GOT3 (cell line): Measurements from ENCODE around the gene EEFSEC.
"Not testable (repeated sequence)": the region's sequence is repeated elsewhere in the genome, so short reads cannot be mapped to it uniquely, and the experiment has no call there.

Experiments
- DNase-seq: peaks from one replicate; lab custom pipeline; 2025; ENCODE audit warnings: mixed read lengths; lab: John Stamatoyannopoulos, UW

Gene EEFSEC

DNA sequence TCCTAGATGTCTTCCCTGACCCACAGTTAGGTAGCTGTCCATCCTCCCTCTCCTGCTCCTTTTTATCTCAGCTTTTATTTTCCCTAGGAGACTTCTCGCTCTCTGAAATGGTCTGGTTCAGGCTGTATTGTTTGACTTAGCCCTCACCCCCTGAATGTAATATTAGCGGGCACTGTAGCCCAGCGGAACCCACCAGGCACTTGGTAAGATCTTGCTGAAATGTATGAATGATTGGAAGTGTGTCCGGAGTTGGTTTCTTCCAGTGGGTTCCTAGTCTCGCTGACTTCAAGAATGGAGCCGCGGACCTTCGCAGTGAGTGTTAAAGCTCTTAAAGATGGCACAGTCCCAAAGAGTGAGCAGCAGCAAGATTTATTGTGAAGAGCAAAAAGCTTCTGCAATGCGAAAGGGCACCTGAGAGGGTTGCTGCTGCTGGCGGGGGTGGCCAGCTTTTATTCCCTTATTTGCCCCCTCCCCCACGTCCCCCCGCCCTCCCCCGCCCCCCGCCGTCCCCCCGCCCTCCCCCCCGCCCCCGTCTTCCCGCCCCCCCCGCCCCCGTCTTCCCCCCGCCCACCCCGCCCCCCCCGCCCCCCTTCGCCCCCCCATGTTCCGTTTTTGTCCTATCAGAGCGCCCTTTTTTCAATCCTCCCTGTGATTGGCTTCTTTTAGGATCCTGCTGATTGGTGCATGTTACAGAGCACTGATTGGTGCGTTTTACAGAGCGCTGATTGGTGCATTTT lies 694 bp upstream of the EEFSEC start:
- no peak for DNase-seq

DNA sequence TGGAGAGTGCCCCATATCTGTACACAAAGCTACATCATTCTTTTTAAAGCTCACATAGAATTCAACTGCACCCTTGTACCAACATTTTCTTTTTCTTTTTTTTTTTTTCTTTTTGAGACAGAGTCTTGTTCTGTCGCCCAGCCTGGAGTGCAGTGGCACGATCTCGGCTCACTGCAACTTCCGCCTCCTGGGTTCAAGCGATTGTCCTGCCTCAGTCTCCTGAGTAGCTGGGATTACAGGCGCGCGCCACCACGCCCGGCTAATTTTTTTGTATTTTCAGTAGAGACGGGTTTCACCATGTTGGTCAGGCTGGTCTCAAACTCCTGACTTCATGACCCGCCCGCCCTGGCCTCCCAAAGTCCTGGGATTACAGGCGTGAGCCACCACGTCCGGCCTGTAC lies 1.1 kb downstream of the EEFSEC start:
- DNase-seq: not testable (repeated sequence)

DNA sequence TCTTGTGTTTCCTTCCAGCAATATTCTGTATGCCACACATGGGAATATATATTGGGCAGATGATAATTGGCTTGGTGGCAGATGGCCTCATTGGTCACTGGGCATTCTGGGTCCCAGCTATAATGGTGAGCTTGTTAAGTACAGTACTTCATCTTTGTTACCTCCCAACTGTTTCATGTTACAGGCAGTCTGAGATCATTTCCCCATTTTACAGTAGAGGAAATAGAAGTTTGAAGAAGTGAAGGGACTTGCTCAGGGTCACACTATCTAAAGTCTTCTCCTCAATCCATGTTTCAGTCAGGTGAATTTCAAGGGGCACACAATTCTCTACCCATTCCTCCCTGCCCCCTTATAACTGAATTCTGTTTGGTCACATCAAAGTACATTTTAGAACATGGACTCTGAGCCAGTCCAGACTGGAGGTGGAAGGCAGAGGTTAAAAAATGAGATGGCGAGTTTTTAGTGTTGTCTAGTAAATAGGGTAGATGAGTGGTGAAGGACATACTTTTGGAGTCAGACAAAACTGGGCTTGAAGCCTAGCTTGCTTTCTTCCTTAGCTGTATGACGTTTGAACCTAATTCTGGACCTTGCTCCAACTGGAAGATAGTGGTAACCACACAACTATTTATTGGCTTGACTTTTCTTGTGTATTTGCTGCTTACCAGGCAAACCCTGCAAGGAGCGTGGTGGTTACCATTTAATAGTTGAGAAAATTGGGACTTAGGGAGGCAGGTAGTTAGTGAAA lies 2.5 kb downstream of the EEFSEC start:
- DNase-seq: no peak

DNA sequence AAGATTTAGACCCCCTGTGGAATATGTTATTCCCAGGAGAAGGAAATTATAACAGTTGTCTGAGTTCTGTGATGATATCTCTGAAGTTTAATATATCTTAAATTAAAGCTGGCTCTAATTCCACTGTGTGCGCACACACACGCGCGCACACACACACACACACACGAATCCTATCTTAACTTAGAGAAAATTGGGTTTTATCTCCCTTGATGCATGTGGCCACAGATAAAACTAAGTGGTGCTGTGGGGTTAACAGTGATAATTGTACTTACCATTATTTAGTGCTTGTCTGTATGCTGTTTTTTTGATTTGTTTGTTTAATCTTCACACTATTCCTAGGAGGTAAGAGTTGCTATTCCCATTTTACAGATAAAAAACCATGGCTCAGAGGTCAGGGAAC lies 7.4 kb downstream of the EEFSEC start:
- no peak for DNase-seq

DNA sequence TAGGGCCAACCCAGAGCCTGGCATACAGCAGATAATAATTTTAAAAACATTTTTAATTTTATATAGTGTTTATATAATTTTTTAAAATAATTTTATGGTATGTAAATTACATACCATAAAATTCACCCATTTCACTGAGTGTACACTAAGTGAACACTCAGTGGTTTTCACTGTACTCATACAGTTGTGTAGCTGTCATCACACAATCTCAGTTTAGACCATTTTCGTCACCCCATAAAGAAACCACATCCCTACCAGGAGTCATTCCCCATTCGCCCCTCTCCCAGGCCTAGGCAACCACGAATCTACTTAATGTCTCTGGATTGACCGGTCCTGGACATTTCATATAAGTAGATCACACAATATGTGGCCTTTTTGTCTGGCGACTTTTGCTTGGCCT lies 10.2 kb downstream of the EEFSEC start:
- DNase-seq: no peak

DNA sequence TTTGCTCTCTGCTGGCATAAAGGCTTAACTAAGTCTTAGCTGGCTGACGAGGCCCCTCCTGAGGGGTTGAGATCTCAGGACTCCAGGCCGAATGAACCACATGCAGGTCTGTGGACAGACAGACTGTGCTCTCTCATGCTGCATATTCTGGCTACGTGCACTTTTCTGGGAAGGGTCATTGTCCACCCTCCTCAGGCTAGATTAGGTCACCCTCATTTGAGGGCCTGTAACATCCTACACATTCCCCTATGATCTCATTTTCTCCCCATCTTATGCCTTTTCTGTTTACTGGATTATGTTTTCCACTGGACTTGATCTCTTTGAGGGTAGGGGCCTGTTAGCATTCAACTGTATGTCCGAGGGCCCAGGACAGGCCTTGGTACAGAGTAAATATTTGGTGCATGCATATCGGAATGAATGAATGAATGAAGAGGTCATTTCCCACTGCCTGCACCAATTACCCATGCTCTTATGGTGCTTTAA lies 13.7 kb downstream of the EEFSEC start:
- no peak for DNase-seq

DNA sequence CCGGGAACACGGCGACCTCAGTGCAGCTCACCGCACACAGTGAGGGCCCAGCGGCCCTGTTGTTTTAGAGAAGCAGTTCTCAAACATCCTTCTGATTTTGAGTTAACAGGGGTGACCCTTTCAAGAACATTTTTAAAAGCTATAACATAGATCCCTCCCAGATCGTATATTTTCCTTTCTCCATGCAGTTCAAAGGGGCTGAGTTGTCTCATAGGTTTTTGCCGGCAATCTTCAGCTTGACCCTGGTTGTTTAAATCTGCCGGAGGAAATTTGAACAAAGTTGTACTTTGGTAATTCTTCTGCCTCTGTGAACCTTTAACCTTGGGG lies 14.3 kb downstream of the EEFSEC start:
- DNase-seq: no peak

DNA sequence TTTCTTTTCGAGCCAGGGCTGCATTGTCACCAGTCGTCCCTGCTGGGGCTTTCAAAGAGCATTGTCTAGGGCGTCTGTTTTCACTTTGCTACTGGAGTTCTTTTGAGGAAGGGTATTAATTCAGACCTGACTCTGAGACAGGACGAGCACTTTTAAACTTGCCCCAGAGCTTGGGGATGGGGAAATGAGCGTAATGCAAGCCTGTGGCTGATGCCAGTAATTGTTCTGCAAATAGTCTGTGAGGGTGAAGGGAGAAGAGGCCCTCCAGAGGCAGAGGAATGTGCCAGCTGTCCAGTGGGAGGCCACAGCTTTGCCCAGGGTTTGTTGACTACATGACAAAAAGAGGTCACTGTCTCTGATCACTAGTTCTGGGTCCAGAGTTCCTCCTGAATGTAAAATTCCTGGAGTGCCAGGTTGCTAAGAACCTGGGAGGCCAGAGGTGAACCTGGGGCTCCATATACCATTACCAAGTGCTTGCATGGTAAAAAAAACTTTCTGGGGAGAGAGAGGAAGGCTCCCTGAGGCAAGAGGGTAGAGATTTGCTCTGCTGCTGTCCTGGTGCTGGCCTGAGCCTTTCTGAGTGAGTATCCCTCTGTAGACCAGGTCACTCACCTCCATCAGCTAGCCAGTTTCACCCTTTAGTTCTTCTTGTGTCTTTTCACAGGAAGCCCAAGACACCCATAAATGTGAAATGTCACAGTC lies 14.8 kb downstream of the EEFSEC start:
- DNase-seq: no peak

DNA sequence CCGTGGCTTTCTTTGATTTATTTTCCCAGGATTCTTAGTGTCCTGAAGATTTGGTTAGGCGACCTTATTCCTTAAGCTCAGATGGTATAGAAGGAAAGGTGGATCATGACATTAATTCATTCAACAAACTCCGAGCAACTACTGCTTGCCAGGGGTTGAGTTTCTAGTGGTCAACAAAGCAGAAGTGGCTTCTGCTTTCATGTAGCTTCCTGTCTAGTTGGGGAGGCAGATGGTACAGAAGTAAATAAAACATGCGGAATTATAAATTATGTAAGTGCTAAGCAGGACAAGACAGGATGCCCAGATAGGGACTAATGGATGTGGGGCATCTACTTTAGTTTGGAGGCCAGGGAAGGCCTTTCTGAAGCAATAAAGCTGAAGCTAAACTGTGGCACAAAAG lies 15.6 kb downstream of the EEFSEC start:
- no peak for DNase-seq

DNA sequence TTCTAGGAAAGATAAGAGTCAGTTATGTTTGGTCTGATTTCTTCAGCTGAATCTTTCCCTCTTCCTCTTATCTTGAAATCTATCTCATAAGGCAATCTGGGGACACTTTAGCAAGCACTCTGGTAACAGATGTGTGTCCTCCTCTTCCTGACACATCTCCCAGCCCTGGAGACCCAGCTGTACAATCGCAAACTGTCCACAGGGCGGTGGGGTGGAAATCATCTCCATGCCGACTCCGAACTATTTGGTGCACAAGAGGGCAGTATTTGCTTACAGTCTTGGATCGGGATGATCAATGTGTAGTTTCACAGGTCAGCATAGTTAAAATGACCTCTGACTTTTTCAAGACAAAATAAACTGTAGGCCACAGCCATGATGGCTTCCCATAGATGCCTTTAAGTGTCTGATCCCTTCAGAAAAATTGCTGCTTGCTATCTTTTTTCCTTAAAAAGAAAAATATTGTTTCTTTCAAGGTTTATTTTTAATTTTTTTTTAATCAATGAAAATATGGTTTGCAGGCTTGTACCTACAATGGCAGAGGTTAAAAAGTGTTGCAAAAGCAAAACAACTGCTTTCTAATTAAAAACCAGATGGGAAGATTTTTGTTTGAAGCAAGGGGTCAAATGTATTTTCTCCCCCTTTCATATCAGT lies 17.7 kb downstream of the EEFSEC start:
- DNase-seq: peak; percentile 44

DNA sequence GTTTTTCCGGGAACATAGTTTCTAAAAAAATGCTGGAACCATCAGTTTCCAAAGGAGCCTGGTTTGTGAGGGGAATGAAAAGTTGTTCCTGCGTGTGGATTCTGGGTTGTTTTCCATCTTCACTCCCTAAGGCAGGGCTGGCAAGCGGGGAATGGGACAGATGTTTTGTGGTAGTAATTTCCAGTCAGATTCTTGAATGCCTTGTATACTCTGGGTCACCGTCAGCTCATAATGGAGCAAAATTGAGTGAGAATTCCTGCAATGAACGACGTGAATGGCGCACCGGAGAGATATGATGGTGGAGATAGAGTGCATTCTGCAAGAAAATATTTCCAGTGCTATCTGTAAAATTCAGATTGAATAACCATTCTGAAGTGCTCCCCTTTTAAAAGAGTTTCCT lies 19.9 kb downstream of the EEFSEC start:
- DNase-seq: no peak

DNA sequence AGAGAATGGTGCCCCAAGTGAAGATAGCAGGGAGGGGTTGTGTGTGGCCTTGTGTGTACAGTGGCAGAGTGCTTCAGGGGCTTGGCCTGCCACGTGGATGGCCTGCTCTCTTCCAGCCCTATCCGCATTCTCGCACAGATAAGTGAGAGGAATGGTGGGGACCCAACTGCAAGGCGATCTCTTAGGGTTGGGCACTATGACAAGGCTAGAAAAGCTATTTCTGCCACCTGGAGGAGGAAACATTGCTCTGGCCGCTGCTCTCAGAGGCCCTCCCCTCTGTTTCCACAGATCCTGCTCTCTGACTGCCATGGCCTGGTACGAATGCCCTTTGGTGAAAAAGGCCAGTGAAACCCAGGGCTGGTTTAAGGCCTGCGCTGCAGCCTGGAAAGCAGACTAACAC lies 20.6 kb downstream of the EEFSEC start:
- no peak for DNase-seq

DNA sequence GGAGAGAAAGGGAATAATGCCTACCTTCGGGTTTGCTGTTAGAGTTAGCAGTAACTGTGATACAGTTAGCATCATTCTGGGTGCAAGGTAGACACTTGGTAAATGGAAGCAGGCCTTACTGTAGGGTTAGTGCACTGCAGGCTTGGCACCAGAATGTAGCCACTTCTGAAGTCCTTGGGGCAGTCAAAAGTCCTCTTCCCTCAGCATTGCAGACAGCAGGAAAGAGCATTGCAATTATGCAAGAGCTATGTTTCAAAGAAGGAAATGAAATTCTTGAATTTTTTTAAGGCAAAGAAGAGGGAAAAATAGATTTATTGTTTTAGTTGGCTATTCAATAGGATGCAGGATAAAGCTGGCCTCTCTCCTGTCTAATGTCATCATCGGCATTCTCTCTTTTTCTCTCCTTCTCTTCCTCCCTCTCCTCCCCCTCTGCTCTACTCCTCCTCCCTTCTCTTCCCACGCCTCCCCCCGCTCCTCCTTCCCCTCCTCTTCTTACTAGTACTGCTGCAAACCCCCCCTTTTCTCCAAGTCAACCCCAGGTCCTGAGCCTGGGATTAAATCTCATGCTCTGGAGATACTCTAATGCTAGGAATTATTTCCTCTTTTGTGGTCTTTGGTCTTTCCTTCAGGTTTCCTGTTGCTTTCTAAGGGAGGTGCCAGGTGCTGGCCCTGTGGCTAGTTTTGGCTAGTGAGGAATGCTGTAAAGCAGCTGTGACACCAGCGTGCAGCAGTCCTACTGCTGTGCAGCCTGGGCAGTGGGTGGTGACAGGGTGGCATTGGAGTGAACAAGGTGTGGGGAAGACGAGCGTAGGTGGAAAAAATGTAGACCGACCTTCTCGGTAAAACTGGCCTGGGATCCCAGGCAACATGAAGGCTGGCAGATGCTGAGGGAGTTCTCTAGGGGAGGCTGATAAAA lies 21.7 kb downstream of the EEFSEC start:
- DNase-seq: no peak

DNA sequence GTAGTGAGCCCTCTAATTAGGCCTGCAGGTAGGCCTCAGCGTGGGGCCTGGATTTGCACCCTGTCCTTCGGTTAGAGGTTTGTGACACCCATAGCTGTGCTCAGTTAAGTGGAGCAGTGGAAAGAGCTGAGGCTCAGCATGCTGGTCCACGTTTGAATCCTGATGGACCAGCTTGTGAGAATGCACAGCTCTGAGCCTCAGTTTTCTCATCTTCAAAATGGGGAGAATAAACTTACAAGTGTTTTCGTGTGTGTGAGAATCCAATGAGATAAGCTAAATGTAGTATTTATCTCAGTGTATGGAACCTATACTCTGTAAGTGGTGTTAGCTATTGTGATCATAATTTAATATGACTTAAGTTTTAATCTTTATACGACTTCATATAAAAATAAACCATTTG lies 22.5 kb downstream of the EEFSEC start:
- DNase-seq: no peak

DNA sequence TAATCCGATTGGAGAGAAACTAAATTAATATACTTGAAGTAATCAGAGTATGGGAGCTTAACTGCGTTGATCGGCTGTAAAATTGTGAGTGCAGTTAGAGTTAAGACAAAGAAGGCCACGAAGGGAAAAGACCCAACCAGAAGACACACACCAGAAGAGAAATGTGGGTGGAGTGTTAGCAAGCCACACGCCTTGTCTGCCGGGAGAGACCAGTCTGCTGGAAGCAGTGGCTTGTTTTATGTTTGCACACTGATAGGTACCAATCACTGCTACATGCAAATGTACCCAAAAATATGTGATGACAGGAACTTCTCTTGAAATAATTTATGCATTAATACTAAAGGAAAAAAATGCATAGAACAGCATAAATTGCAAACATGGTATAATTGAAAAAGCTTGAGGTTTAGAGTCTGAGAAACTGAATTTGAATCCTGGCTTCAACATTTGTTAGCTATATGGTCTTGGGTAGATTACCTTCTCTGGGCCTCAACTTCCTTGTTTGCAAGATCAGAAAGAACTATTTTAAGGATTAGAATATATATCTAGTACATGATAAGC lies 23.1 kb downstream of the EEFSEC start:
- no peak for DNase-seq

DNA sequence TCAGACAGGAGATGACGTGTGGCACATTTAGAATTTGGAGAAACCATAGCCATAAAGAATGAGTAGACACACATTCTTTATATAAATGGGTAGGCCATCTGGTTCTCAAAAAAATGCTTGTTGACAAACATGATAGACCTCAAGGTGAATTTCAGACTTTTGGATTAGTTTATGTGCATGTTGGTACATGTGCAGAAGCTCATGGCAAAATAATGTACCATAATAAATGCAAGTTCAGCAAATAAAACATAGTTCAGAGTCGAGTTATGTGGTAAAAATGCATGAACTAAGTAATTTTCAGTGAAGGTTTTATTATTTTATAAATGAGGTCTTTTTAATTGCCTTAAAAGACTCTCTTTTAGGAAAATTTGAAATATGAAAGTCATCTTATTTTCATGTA lies 24.6 kb downstream of the EEFSEC start:
- DNase-seq: no peak

DNA sequence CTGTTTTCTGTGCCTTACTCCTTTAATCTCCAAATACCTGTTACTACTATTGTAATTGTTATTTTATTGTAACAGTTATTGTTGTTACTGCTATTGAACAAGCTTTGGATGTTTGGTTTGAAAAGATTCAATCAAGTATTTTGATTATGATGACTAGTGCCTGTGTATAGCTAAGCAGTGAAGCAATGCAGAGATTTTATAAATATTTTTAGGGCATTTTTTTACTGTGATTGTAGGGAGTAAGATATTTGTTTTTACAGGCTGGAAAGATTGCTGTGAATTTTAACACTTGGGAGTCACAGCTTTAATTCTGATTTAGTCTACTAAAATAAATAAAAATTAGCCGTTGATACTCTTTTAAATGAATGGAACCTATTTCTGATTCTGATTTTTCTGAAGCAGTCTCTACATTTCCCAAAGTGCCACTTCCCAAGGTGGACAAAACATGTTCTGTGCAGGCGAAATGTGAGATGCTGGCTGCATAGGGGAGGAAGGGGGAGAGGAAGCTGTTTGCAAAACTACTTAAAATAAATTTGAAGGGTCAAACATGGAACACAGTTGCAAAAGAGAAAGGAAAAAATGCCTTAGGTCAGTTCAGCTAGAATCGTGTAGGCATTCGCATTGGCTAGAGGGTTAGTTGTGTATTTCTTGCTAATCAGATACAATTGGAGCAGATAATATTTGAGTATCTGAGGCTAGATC lies 25.7 kb downstream of the EEFSEC start:
- DNase-seq: no peak

DNA sequence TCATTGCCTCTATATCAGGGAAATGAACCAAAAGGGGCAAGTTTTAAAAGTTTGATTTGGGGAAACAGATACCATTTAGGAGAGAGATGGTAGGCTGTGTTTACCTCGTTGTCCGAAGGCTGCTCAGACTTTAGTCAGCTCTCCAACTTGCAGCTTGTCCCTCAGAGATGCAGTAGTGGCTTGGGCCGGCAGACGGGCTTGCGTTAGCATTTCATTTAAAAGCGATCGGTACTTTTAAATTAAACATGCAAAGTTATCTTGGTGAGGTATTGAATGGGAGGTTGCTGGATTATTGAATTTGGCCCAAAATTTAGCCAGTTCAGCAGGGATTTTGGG lies 26.2 kb downstream of the EEFSEC start:
- DNase-seq: no peak

DNA sequence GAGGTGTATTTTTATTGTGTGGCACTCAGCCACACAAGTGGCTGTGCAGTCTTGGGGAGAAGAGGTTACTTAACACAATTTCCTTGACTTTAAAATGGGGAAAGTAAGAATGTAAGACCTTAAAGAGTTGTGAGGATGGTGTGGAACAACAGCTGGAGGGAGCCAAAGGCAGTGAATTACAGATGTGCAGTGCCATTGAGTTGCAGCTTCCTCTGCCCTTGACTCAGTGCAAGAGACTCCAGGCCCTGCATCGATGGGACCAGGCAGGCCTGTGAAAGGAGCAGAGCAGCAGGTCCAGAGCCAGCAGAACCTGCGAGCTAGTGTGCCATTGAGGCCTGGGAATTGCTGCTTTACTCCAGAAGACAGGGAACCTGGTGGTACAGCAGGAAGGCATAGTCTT lies 27.2 kb downstream of the EEFSEC start:
- no peak for DNase-seq

DNA sequence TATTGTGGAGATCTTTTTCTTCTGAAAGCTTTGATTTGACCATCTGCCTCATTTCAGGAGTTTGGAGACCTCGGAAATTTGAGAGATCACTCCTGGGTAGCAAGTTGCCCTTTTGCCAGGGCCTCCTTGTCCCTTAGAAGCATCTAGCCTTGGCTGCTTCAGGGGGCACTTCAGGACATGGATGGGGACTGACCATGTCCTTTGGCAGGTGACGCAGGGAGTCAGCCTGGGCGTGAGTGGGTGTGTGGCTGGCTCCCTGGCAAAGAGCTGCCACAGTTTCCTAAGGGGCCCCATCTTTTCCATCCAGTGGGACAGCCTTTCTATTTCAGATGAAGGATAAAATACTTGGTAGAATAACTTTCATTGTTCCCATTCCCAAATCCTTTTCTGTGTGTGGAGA lies 27.6 kb downstream of the EEFSEC start:
- no peak for DNase-seq

DNA sequence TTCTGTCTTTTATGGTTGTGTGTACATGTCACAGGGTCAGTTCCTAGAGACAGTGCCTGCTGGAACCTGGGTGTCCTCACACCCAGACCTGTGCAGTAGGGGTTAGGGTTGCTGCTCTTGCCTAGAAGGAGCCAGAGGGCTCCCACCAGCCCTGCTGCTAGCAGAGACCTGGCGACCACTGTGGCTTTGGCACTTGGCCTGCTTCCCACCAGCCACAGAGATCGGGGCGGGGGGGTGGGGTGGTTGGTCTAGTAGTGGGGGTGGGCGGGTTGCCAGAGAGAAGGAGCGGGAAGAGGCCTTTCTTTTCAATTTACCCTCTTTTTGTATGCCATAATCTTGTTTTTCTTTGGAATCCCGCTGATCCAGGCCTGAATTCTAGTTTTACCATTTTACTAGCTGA lies 29.4 kb downstream of the EEFSEC start:
- no peak for DNase-seq
